DMS79 treated with DMSO at 0.1 percent for 48 hours (cell line): ENCODE measurements around the gene ENTHD1.
A peak's percentile ranks its signal among the peaks of the same experiment; 100 is the strongest.

Experiments used
- DNase-seq: peaks from one replicate; lab custom pipeline; 2025; lab: John Stamatoyannopoulos, UW

Gene ENTHD1

GRCh38 chr22:39893526-39893925 is at the start of gene ENTHD1:
ENTHD1 (minus strand) TSS chr22:39893760; CDS start chr22:39887748, 6,012 bp downstream.
- DNase-seq = no peak

GRCh38 chr22:39943337-39943736 is 49.8 kb upstream of the ENTHD1 start:
- no peak for DNase-seq

GRCh38 chr22:39942439-39943230 is 49.1 kb upstream of the ENTHD1 start:
- DNase-seq = no peak

- DNase-seq = peak; percentile 68
Observed at GRCh38 chr22:39941601-39942000, 48.0 kb upstream of the ENTHD1 start.

- no peak for DNase-seq
Observed at GRCh38 chr22:39940757-39941305, 47.3 kb upstream of the ENTHD1 start.

- no peak for DNase-seq
Observed at GRCh38 chr22:39939830-39940229, 46.3 kb upstream of the ENTHD1 start.

- no peak for DNase-seq
Observed at GRCh38 chr22:39938509-39939111, 45.0 kb upstream of the ENTHD1 start.

- no peak for DNase-seq
Observed at GRCh38 chr22:39937906-39938305, 44.3 kb upstream of the ENTHD1 start.

- DNase-seq = no peak
Observed at GRCh38 chr22:39936523-39937145, 43.1 kb upstream of the ENTHD1 start.

GRCh38 chr22:39935612-39936011 is 42.1 kb upstream of the ENTHD1 start:
- DNase-seq = no peak

- DNase-seq = no peak
Observed at GRCh38 chr22:39935116-39935515, 41.6 kb upstream of the ENTHD1 start.

- no peak for DNase-seq
Observed at GRCh38 chr22:39933741-39934140, 40.2 kb upstream of the ENTHD1 start.

GRCh38 chr22:39932918-39933649 is 39.5 kb upstream of the ENTHD1 start:
- no peak for DNase-seq

- DNase-seq = no peak
Observed at GRCh38 chr22:39932166-39932565, 38.6 kb upstream of the ENTHD1 start.

- DNase-seq = no peak
Observed at GRCh38 chr22:39931251-39931650, 37.7 kb upstream of the ENTHD1 start.

- DNase-seq = no peak
Observed at GRCh38 chr22:39928536-39929520, 35.3 kb upstream of the ENTHD1 start.

- DNase-seq = no peak
Observed at GRCh38 chr22:39927544-39927943, 34.0 kb upstream of the ENTHD1 start.

- DNase-seq = no peak
Observed at GRCh38 chr22:39926753-39927152, 33.2 kb upstream of the ENTHD1 start.

- DNase-seq = no peak
Observed at GRCh38 chr22:39925909-39926679, 32.5 kb upstream of the ENTHD1 start.

- DNase-seq = no peak
Observed at GRCh38 chr22:39925273-39925672, 31.7 kb upstream of the ENTHD1 start.
